Right cardiac atrium (tissue), 5 donors: ENCODE measurements around the gene FHAD1. TPM values are rescaled to one million over a fixed set of nuclear protein-coding genes. Genes with fewer than 3 reads are reported as not detected.

Source experiments
- ATAC-seq, 2 donors: fragments of 200-7000 bp; cut with Tn5 transposase; one replicate each; pipeline versions ENCODE4 v1.8.0 to v1.9.1; 2020; ENCODE audit warnings: moderate library complexity in 2 of 2, mild to moderate bottlenecking in 1 of 2
- DNase-seq, 3 donors: peaks; one replicate each; pipeline ENCODE4 v3.0.0-alpha.2; 2020
- H3K27ac ChIP-seq: one replicate; pipeline ENCODE4 v1.5.1; 2013; ENCODE audit warnings: mild to moderate bottlenecking, low read length, control low read depth, moderate library complexity
- H3K27me3 ChIP-seq: one replicate; pipeline ENCODE4 v1.6.1; 2013; ENCODE audit not compliant: control insufficient read depth, insufficient read depth
- H3K4me1 ChIP-seq: one replicate; pipeline ENCODE4 v1.6.1; 2013; ENCODE audit warnings: low read length; ENCODE audit not compliant: control insufficient read depth, insufficient read depth
- H3K4me3 ChIP-seq: one replicate; pipeline ENCODE4 v1.5.1; 2013; ENCODE audit warnings: low read length, control low read depth
- H3K9me3 ChIP-seq: one replicate; pipeline ENCODE4 v1.6.1; 2013; ENCODE audit warnings: low read length; ENCODE audit not compliant: control insufficient read depth
- WGBS: extraction: QIAGEN DNeasy Blood & Tissue Kit; methylation state at CpG from one replicate; pipeline ENCODE4 v1.1.7; 2013; 5-methylcytosine and 5-hydroxymethylcytosine counted together
- intact Hi-C, 4 donors: fragments of 100-400 bp; cut with DNase I; formaldehyde crosslinking; loops; one replicate each; pipeline versions ENCODE4 v1.11.0 to v1.14.0; 2022 to 2023
- polyA plus RNA-seq: library from polyadenylated mRNA; stranded (reverse); fragments of 200-250 nt; gene quantifications from one replicate; pipeline ENCODE4 v1.2.3, GENCODE V29; 2013
- total RNA-seq, 4 donors: library from RNA; stranded (reverse); fragmentation: NEBNext Ultra II Directional; extraction: Animal tissue kit (Norgen Biotek cat#: 25700); gene quantifications; one replicate each; pipeline ENCODE4 v1.2.1, GENCODE V29; 2021
- donor health status: healthy with polysubstance abuse.
- donor health status: DM: no; HTN: yes; CAD: no.
- donor health status: DM: no; HTN: no; CAD: no.
- donor health status: DM: no; HTN: yes; CAD: no; lungs with severe emphysema.
- donor health status: DM: yes; HTN: yes; CAD: no.

The FHAD1 gene
- total and polyA plus RNA-seq, 5 donors: 0.06 to 1.0 (median 0.17) TPM; not detected in 1

- ATAC-seq (peak; percentile 46 to 52), DNase-seq (peak in 1 of 3 donors; percentile 40)
- 68% methylated on average over 18 of the region's 18 CpGs for WGBS
- Histone ChIP-seq H3K4me3 (no peak overlapping the region), H3K27me3 (no peaks in the 10 kb centered on the region), H3K27ac (peak overlapping the region; percentile 37), H3K4me1 (peaks cover 4% of the 10 kb centered on the region), H3K9me3 (no peaks in the 10 kb centered on the region)
- intact Hi-C loops: loop anchor here in 1 of 4 donors (5.0 kb wide), 1 partner anchor 80 kb away; no protein-coding TSS in a partner anchor
Observed at GRCh38 chr1:15417059-15417934, 170.3 kb downstream of the FHAD1 start.

- Histone ChIP-seq H3K4me3 (no peak overlapping the region), H3K27me3 (no peaks in the 10 kb centered on the region), H3K9me3 (no peaks in the 10 kb centered on the region), H3K4me1 (peaks cover 4% of the 10 kb centered on the region), H3K27ac (no peak overlapping the region)
- intact Hi-C loops: loop anchor here in 1 of 4 donors (5.0 kb wide), 1 partner anchor 82 kb away; no protein-coding TSS in a partner anchor
- 78% methylated on average over 18 of the region's 18 CpGs for WGBS
- DNase-seq (no peak), ATAC-seq (no peak)
Observed at GRCh38 chr1:15418806-15419515, 171.9 kb downstream of the FHAD1 start.

GRCh38 chr1:15420853-15421465, 173.9 kb downstream of the FHAD1 start:
- H3K4me3 ChIP-seq: no peak overlapping the region
- no peak for ATAC-seq
- H3K27ac ChIP-seq: no peak overlapping the region
- DNase-seq: no peak
- H3K27me3 ChIP-seq: no peaks in the 10 kb centered on the region
- H3K4me1 ChIP-seq: peaks cover 2% of the 10 kb centered on the region
- no peaks in the 10 kb centered on the region for H3K9me3 ChIP-seq
- WGBS: 85% methylated on average over 8 of the region's 8 CpGs
- intact Hi-C loops: no loop called here

- Histone ChIP-seq H3K4me1 (no peaks in the 10 kb centered on the region), H3K9me3 (no peaks in the 10 kb centered on the region), H3K27me3 (no peaks in the 10 kb centered on the region), H3K27ac (no peak overlapping the region), H3K4me3 (no peak overlapping the region)
- DNase-seq (no peak), ATAC-seq (no peak)
- intact Hi-C loops: no loop called here
- 97% methylated on average over 8 of the region's 8 CpGs for WGBS
Observed at GRCh38 chr1:15422871-15423270, 175.8 kb downstream of the FHAD1 start.

GRCh38 chr1:15423355-15424077, 176.5 kb downstream of the FHAD1 start:
- no peak for ATAC-seq
- H3K4me3 ChIP-seq: no peak overlapping the region
- 91% methylated on average over 11 of the region's 11 CpGs for WGBS
- no peak for DNase-seq
- no peaks in the 10 kb centered on the region for H3K9me3 ChIP-seq
- no peaks in the 10 kb centered on the region for H3K4me1 ChIP-seq
- H3K27me3 ChIP-seq: no peaks in the 10 kb centered on the region
- no peak overlapping the region for H3K27ac ChIP-seq
- intact Hi-C loops: no loop called here

- H3K27me3 ChIP-seq: no peaks in the 10 kb centered on the region
- intact Hi-C loops: no loop called here
- no peaks in the 10 kb centered on the region for H3K4me1 ChIP-seq
- no peak overlapping the region for H3K4me3 ChIP-seq
- H3K27ac ChIP-seq: no peak overlapping the region
- no peaks in the 10 kb centered on the region for H3K9me3 ChIP-seq
- 83% methylated on average over 13 of the region's 13 CpGs for WGBS
- no peak for DNase-seq
- peak in 1 of 2 donors; percentile 29 for ATAC-seq
Observed at GRCh38 chr1:15424146-15424667, 177.2 kb downstream of the FHAD1 start.

- 86% methylated on average over 5 of the region's 5 CpGs for WGBS
Observed at GRCh38 chr1:15424981-15425380, 178.0 kb downstream of the FHAD1 start.

GRCh38 chr1:15425521-15425920, 178.5 kb downstream of the FHAD1 start:
- no peak overlapping the region for H3K4me3 ChIP-seq
- ATAC-seq: no peak
- H3K4me1 ChIP-seq: no peaks in the 10 kb centered on the region
- DNase-seq: no peak
- H3K9me3 ChIP-seq: no peaks in the 10 kb centered on the region
- no peak overlapping the region for H3K27ac ChIP-seq
- WGBS: 96% methylated on average over 10 of the region's 10 CpGs
- no peaks in the 10 kb centered on the region for H3K27me3 ChIP-seq
- intact Hi-C loops: no loop called here

More at GRCh38 chr1:15424981-15425380, 178.0 kb downstream of the FHAD1 start:
- no peak overlapping the region for H3K4me3 ChIP-seq
- H3K4me1 ChIP-seq: no peaks in the 10 kb centered on the region
- H3K9me3 ChIP-seq: no peaks in the 10 kb centered on the region
- ATAC-seq (no peak), DNase-seq (no peak)
- H3K27ac ChIP-seq: no peak overlapping the region
- H3K27me3 ChIP-seq: no peaks in the 10 kb centered on the region
- intact Hi-C loops: no loop called here

- no peak for DNase-seq
- no peak for ATAC-seq
- intact Hi-C loops: no loop called here
- Histone ChIP-seq H3K27ac (no peak overlapping the region), H3K4me3 (no peak overlapping the region), H3K27me3 (no peaks in the 10 kb centered on the region), H3K9me3 (no peaks in the 10 kb centered on the region), H3K4me1 (no peaks in the 10 kb centered on the region)
- WGBS: 63% methylated on average over 6 of the region's 6 CpGs
Observed at GRCh38 chr1:15425958-15426357, 178.9 kb downstream of the FHAD1 start.

GRCh38 chr1:15426492-15427279, 179.7 kb downstream of the FHAD1 start:
- ATAC-seq: peak; percentile 15 to 30
- 46% methylated on average over 30 of the region's 30 CpGs for WGBS
- no peaks in the 10 kb centered on the region for H3K9me3 ChIP-seq
- peak in 1 of 3 donors; percentile 25 for DNase-seq
- no peaks in the 10 kb centered on the region for H3K4me1 ChIP-seq
- no peaks in the 10 kb centered on the region for H3K27me3 ChIP-seq
- no peak overlapping the region for H3K4me3 ChIP-seq
- H3K27ac ChIP-seq: no peak overlapping the region
- intact Hi-C loops: no loop called here
